Keratinocyte (primary cell): ENCODE results near the gene EMILIN3.

ENCODE experiments used
- CTCF ChIP-seq, 3 experiments: IDR thresholded peaks in 1 of 3; conservative IDR thresholded peaks in 1 of 3; optimal IDR thresholded peaks in 1 of 3; 2 replicates in 2 of 3; 3 replicates in 1 of 3; pipeline versions ENCODE3 to v1.5.1; 2011; ENCODE audit warnings: low read length in 3 of 3, mild to moderate bottlenecking in 3 of 3, moderate library complexity in 2 of 3, control low read depth in 1 of 3, inconsistent platforms in 1 of 3; ENCODE audit not compliant: insufficient read depth in 2 of 3; ENCODE audit errors: extremely low read depth in 1 of 3
- EZH2 ChIP-seq: IDR thresholded peaks from one replicate; pipeline ENCODE4 v1.6.1; 2012; ENCODE audit warnings: inconsistent platforms, mild to moderate bottlenecking, low read length, moderate library complexity

GRCh38 chr20:41359541-41360011, 7.0 kb downstream of the EMILIN3 start:
- TF ChIP-seq CTCF (optimal IDR thresholded peaks at IDR 0.05 in 1 of 3, IDR thresholded peaks at IDR 0.05 in 1 of 3, conservative IDR thresholded peaks at IDR 0.05 in 1 of 3; ENCODE audit: extremely low read depth in 1 of 3, insufficient read depth in 2 of 3, low read length in 3 of 3) (no peak), EZH2 (no peak)
